GM18511 (cell line): Measurements from ENCODE around the gene SCMH1.

Experiments
- ATAC-seq: cut with Tn5 transposase; IDR thresholded peaks from one replicate; pipeline ENCODE4 v1.9.1; 2021; ENCODE audit warnings: mild to moderate bottlenecking, moderate library complexity; ENCODE audit not compliant: unreplicated experiment

SCMH1 gene

DNA sequence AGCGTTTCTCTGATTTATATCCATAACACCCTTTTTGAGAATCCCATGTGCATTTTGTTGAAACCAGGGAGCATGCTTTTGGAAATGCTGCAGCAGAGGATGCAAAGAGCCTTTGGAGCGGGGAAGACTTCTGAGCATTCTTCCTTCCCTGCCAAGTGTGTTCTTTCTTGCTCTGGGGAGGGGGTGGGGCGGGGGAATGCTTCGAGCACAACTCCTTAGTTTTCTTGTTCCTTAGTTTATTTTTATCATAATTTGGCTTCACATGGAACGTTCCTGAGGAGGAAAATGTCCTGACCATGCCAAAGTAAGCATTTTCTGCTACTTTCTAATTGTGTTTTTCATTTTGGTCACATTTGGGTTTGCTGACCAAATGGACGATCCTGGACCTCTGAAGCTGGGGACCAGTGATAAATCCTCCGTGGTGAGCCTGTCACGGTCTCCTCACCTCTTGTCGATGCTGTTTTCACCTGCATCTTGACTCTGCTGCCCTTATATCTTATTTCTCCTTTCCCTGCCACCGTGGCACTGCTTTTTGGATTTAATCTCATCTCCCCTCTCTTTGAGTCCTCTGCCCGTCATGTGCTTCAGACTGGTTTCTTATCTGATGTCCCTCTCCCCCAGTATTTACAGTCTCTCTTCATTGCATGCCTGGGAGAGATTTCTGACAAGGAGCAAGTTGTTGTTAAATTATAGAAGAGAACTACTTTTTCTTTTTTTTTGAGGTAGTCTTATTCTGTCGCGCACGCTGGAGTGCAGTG, 260.2 kb downstream of the SCMH1 start:
- no peak for ATAC-seq

DNA sequence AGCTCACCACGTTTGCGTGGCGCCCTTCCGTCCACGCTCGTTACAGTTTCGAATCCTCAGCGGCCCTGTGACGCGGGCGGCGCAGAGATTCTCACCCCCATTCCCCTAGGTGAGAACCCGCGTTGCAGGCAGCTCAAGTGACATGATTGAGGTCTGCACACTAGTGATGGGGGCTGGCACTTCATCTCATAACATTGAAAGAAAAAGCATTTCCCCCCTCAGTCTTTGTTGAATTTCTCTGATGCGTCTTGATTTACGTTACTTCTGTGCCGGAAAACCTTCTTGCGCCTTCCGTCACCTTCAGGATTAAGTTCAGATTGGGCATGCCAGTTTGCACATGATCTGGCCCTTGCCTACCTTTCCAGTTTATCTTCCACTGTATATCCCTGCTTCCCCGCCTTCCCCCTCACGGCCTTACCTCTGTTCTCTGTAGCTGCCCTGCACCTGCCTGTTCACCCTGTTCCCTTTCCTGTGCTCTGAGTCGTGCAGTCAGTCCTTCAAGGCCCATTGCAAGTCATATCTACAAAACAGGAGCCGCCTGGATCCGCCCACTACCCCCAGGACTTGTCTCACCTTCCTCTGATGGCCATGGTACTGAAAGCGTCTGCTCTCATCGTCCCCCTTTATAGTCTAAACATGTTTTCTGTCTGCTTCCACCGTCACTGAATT, 261.5 kb downstream of the SCMH1 start:
- peak; percentile 18 for ATAC-seq

DNA sequence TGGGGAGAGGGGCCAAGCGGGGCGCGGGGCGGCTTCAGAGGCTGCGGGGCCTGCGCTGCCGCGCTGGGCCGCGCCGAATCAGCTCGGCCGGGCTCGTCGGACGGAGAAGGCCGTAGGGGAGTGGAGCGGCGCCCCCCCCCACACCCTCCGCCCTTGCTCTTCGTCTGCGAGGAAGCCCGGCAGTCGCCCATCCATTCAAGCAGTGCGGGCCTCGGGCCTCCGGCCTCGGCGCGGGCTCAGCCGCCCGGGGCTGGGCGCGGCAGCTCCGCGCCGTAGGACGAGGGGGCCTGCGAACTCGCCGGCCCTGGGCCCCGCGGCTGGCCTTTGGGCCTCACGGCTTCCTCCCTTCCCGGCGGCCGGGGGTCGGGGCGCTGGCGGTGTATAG, 262.0 kb downstream of the SCMH1 start:
- ATAC-seq = peak; percentile 34

- peak; percentile 86 for ATAC-seq
Observed at GRCh38 chr1:40979241-40980067, 262.7 kb downstream of the SCMH1 start, which contains the start of gene CTPS1. Gene CTPS1 (plus strand): TSS chr1:40979696. CDS start chr1:40983291, 3,595 bp downstream.

GRCh38 chr1:40978886-40979240, 263.2 kb downstream of the SCMH1 start:
- ATAC-seq = no peak

DNA sequence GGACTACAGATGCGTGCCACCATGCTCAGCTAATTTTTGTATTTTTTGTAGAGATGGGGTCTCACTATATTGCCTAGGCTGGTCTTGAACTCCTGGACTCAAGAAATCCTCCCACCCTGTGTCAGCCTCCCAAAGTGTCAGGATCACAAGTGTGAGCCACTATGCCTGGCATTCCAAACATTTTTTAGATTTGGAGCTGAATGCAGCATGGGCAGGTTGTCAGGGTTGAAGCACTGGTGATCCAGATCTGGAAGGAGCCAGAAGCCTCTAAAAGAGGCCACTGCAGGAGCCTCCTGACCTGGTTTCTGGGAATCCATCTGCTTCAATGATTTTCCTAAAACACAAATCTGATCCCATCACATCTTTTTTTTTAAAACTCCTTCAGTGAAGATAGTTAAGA, 264.4 kb downstream of the SCMH1 start:
- ATAC-seq = no peak
